GM21381 (cell line): ENCODE data around the gene FLT1.

Source experiments
- ATAC-seq: cut with Tn5 transposase; IDR thresholded peaks from one replicate; pipeline ENCODE4 v1.9.1; 2021; ENCODE audit warnings: mild to moderate bottlenecking, moderate library complexity; ENCODE audit not compliant: unreplicated experiment

The FLT1 gene

GRCh38 chr13:28488376-28489005, 6.4 kb downstream of the FLT1 start:
- no peak for ATAC-seq

GRCh38 chr13:28485996-28486543, 8.9 kb downstream of the FLT1 start:
- no peak for ATAC-seq

- ATAC-seq: no peak
These were observed 9.4 kb downstream of the FLT1 start for GRCh38 chr13:28485551-28485950.

- no peak for ATAC-seq
These were observed 9.8 kb downstream of the FLT1 start for GRCh38 chr13:28485097-28485496.

GRCh38 chr13:28483313-28483931, 11.5 kb downstream of the FLT1 start:
- no peak for ATAC-seq

- no peak for ATAC-seq
These were observed 15.9 kb downstream of the FLT1 start for GRCh38 chr13:28479005-28479404.

- no peak for ATAC-seq
These were observed 16.8 kb downstream of the FLT1 start for GRCh38 chr13:28478127-28478526.

- ATAC-seq: no peak
These were observed 17.3 kb downstream of the FLT1 start for GRCh38 chr13:28477709-28477973.

GRCh38 chr13:28476919-28477708, 17.8 kb downstream of the FLT1 start:
- ATAC-seq: no peak

- no peak for ATAC-seq
These were observed 18.8 kb downstream of the FLT1 start for GRCh38 chr13:28475916-28476725.

- no peak for ATAC-seq
These were observed 20.3 kb downstream of the FLT1 start for GRCh38 chr13:28474491-28475134.

- ATAC-seq: no peak
These were observed 21.9 kb downstream of the FLT1 start for GRCh38 chr13:28473044-28473443.

- no peak for ATAC-seq
These were observed 23.5 kb downstream of the FLT1 start for GRCh38 chr13:28471421-28471820.

GRCh38 chr13:28470296-28470695, 24.6 kb downstream of the FLT1 start:
- ATAC-seq: no peak

- no peak for ATAC-seq
These were observed 25.6 kb downstream of the FLT1 start for GRCh38 chr13:28469316-28469715.

- no peak for ATAC-seq
These were observed 26.7 kb downstream of the FLT1 start for GRCh38 chr13:28468023-28468915.

GRCh38 chr13:28467034-28467433, 27.9 kb downstream of the FLT1 start:
- ATAC-seq: no peak

- ATAC-seq: no peak
These were observed 28.8 kb downstream of the FLT1 start for GRCh38 chr13:28466151-28466550.

GRCh38 chr13:28464861-28465460, 30.0 kb downstream of the FLT1 start:
- ATAC-seq: no peak
